LoVo (cell line): Measurements from ENCODE around the gene BRD4.

ENCODE experiments used
- DNase-seq: peaks from one replicate; pipeline ENCODE4 v3.0.0-alpha.2; 2016; ENCODE audit warnings: low spot score

BRD4 gene

DNA sequence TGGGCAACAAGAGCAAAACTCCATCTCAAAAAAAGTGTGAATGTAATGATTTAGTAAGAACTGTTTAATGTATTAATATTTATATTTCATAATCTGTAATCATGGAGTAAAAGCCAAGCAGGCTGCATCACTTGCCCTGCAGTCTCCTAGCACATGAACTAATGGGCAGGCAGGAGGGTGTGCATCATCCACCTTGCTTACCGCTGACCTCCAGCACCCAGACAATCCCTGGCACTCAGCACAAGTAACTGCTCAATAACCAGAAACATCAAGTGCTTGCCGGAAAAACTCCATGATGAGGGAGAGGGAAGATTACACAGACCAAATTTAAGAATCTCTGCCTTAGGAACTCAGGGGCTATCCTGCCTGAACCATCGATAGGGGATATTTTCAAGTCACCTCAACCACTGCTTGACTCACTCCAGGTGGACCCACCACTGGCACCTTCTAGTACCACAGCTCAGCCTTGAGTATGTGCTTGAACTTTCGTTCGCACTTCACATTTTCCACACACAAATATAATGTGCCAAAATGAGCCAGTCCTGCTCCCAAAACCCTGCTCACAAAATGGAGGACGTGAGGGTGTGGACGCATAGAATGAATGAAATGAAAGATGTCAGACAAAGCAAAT, 18.6 kb downstream of the BRD4 start:
- no peak for DNase-seq

DNA sequence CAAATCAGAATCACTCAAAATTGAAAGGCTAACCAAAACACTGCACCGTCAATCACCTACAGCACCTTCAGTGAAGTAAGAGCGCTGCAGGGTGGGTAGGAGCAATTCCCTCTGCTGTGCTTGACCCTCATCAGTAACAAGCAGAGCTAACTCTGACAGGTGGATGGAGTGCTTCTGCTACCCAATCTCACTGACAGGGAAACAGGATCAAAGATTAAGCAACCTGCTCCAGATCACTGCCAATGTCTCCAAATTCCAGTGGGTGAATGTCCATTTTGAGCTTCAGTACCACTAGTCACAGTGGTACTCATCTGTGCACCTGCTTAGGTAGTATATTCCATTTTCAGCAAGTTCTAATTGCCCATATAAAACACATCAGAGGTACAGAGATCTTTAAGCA, 25.2 kb downstream of the BRD4 start:
- DNase-seq: no peak

DNA sequence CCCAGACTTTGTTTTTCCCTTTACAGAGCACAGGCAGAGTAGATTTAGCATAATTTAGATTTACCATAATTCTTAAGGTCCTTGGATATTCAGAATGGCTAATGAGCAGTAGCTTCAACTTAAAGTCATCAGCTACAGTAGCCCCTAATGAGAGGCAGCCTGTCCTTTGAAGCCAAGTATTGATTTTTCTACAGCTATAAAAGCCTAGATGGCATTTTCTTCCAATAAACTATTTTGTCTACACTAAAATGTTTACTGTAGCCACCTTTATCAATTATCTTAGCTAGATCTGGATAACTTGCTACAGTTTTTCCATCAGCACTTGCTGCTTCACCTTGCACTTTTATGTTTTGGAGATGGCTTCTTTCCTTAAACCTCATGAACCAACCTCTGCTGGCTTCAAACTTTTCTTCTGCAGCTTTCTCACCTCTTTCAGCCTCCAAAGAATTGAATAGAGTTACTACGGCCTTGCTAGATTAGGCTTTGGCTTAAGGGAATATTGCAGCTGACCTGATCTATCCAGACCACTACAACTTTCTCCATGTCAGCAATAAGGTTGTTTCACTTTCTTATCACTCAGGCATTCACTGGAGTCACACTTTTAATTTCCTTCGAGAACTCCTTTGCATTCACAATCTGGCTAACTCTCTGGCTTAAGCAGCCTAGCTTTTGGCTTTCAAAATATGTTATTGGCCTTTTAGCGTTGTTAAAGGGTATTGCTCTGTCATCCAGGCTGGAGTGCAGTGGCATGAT, 26.6 kb downstream of the BRD4 start:
- DNase-seq: no peak

DNA sequence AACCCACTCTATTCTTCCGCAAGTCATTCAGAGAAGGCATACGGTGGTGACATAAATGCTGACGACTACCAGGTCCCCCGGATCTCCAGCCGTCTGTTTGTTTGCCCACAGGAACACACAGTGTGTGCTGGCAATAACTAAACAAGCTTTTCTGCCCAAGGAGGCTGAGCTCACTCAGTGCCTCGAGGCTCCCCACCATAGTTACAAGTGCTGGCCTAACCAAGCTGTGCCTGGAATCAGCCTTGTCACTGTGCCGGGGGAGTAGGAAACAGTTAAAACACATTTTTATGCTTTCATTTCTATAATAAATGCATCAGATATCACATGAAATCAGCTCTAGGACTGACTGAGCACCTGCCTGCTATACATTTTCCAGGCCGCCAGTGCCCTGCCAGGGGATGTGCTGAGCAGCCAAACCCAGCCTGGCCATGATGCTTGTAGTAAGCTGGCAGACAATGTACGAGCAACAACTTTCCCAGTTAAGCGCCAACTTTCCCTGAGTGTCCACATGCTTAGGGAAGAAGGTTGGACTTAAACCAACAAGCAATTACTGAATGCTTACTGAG, 28.1 kb downstream of the BRD4 start:
- no peak for DNase-seq

DNA sequence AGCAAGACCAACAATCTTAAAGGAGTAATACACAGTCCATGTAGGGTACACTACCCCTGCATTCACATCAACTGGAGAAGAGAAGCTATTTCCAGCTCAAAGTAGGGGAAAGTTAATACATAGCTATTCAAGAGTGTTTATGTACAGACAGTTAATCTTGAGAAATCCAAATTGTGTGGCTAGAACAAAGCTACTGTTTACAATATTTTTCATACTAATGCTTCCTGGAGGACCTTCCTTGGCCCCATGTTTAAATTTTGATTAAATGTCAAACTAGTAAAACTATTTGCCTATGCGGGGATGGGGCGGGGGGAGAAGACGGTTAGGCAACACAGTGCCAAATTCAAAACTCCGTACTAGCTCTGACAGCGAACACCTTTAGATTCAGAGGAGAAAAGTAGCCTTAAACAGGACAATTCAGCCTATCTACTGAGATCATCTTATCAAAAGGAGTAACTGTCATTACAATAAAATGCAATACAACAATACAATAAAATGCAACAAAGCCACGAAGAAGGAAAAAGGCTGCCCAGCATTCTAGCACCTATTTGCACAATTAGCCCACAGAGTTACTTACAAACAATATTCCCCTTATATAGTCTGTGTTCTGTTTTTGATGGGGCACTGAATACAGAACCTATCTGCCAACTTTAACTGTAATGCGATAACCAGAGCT, 29.1 kb downstream of the BRD4 start:
- no peak for DNase-seq

DNA sequence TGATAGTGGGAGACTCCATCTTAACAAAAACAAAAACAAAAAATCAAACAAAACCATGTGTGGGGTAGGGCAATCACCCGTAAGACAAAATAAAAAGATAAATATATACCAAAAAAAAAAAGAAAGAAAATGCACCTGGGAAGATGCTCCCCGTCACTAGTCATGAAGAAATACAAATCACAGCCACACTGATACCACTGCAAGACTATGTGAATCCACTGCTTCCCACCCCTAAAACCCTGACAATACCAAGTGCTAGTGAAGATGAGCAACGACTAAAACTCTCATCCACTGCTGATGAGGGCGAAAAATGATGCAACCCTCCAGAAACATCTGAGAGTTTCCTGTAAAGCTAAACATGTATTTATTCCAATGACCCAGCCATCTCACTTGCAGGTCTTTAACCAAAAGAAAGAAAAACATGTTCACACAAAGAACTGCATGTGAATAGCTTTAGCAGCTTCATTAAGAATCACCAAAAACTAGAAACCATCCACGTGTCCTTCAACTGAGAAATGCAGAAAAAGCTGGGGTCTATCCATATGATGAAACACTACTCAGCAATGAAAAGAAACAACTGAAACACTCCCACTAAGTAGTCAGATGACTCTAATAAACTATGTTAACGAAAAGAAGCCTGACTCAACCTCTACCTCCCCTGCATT, 31.7 kb downstream of the BRD4 start:
- DNase-seq: no peak

DNA sequence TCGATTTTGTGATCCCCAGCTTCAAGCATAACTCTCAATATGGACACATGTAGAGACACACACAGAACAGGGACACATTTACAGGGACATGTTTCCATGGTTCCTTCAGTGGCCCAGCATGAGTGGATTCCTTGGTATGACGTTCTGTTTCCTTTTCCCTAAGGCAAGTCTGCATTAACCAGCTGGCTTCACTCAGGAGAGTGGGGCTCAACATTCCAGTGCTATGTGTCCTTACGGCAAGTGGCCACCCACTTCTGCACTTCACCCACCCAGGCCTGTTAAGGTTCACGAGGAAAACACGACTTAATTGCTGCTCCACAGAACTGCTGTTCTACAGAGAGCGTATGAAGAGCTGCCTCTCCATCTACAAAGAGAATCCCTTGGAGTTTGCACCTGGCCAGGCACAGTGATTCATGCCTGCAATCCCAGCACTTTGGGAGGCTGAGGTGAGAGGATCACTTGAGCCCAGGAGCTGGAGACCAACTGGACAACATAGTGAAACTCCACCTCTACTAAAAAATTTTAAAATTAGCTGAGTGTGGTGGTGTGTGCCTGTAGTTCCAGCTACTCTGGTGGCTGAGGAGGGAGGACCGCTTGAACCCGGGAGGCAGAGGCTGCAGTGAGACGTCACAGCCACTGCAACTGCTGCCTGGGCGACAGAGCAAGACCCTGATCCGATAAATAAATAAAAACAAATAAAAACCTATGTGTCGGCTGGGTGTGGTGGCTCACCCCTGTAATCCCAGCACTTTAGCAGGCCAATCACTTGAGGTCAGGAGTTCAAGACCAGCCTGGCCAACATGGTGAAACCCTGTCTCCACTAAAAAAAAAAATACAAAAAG, 32.5 kb downstream of the BRD4 start:
- DNase-seq: no peak

DNA sequence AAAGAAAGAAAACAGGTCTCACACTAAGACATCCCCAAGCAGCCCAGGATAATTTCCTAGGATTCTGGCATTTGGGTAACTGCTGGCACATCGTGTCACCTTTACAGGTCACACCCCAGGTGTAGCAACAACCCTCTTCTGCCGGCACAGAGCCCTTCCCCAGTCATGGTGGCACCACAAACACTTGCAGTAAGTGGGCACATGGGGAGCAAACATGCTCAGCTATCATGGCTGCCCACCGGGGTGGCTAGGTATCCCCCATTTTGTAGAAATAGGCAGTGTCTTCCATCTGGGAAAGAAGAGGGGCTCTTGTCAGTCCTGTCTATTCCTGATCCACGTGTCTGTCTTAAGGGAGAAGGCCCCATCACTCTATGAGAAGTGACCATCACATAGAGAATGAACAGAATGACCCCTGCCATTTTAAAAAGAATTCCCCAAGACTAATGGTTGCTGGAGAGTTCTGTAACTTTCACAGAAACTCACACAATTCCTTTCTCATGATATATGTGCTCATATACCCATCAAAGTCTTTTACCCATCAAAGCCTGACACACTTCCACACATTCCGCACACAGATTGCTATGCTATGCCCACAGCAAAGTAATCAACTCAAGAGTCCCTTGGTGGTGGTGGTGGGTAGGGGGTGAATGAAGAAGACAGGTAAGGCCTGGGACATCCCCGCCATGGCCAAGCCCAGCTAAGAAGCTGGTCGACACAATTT, 33.3 kb downstream of the BRD4 start:
- no peak for DNase-seq

DNA sequence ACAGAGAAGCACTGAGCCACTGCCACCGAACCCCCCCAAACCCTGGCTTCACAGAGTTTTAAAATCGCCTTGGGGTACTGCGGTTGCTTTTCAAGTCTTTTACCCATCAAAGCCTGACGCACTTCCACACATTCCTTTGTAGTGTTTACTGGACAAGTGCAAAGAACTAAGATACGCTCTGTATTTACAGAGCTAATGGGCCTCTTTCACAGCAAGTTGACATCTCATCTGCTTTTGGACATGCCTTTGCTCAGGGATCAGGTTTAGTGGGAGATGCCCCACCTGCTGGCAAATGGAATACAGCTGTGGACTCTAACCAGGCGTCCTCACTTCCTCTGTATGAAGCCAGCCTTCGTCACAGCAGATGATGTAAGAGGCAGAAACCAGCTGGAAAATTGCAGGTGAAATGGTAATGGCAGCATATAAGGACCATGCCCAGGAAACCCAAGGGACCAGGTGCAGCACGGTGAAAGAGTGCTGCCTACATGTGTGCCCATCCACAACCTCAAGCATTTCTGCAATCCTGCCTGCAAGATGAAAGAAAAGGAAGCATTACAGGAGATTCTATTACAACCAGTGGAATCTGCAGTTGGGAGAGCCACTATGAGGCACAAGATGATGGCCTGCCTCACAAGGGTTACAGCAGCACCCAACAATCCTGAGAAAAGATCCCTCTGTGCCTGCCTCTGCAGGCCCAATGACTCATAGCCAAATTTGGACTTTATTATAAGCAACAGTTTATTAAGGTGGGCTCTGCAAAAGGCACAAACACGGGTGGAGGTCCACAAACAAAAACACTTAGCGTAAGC, 34.7 kb downstream of the BRD4 start:
- DNase-seq: peak; percentile 46

DNA sequence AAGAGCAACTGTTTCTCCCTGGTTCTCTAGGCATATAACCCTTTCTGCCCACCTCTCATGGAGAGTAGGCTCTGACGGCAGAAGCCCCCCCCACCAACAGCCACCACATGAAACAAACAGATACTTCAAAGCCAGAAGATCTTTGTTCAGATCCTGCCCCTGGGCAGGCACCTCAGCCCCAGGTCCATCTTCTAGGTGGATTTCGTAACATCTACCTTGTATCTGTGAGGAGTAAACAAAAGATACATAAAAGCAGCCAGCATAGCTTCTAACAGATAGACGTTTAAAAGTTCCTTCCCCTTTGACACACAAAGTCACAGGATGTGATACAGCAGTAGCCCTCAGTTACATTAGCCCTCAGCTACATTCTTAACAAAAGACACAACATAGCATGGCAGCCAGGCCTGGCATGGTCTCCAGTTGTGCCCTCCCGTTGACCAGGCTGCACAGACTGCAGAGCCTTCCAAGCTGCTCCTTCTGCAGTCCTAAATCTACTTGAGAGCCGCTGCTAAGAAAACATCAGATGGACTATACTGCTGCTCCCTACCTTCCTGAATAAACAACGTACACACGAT, 35.4 kb downstream of the BRD4 start:
- no peak for DNase-seq

DNA sequence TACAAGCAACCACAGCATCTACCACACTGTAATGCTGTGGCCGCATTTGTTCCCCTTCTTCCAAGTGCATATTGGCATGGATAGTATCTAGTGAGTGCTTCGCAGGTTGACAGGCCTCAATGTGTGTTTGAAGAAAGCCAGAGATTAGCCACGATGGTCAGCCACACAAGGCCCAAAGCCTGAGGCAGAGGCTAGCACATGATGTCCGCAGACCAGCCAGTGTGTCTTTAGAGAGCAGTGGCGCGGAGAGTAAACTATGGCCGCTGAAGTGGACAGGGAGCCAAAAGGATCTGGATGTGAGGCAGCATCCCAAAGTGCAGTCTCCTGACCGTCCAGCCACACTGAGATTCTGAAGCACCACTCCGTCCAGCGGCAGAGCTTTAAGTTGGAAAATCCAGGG, 36.0 kb downstream of the BRD4 start:
- no peak for DNase-seq

DNA sequence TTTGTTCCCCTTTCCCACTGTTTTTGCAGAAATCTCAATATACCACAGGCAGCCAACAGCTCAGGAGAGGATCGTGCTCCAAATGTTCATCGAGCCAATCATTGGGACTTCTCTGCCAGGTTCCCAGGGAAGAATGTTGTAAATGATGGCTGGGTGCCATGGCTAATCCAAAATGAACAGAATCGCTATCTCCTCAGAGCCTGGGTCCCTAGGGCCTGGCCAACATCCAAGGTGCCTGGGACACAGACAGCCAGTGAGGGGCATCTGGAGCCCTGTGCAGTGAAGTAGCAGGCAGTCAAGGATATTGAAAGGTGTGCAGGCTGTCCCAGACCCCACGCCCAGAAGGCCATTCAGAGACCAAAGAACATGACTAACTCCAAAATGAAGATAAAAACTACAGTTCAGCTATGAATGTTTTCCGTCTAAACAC, 37.8 kb downstream of the BRD4 start:
- no peak for DNase-seq

DNA sequence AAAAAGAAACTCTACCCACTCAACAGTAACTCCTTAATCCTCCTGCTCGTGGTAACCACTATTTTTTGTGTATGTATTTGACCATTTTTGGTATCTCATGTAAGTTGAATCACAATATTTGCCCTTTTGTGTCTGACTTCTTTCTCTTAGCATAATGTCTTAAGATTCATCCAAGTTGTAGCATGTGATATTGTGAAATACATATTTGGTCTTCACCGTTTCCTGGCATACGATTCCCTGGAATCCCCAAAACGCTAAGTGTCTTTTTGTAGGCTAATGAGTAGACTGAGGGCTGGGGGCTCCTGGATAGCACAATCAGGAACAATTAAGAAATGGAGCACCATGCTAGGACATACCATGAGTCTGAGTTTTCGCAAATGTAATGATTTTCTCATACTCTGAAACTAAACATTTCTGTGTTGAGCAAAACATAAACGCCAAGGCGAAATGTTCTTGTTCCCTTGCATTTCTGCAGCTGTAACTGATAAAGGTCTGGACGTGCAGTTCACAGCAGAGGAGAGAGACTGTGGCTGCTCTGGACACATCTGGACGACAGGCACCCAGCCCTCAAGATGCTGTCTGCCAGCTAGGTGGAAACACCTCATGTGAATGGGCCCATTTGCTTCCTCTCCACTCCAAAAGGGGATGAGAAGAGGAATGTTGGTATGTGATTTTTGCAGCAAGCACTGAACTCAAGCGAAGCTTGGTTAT, 38.4 kb downstream of the BRD4 start:
- no peak for DNase-seq

DNA sequence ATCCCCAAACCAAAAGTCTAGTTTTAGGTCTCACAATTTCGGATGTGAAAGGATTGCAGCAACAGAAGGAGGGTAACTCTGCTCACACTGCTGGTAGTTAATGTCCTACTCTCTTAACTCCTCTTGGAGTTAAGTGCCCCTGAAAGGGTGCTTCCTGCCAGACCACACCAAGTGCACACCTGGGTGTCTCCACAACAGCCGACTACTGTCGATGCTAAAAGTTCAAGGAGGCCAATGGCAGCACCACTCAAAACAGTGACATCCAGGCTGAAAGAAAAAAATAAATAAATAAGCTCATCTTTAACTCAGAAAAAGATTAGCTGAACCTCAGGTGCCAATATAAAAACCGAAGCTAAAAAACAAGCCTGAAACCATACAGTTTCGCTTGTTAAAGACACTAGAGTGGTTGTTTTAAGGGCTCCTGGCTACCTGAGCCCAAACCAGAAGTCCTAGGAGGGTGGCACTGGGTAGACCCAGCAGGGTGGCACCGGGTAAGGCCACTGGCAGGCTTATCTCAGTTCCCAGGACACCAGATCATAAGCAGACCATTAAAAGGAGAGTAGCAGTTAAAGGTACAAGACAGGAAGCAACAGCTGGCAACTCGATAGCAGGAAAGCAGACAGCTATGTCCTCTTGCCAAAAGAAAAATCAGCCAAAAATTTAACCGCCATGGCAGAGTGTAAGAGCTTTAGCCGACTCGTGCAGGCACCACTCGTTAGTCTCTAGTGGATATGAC, 39.3 kb downstream of the BRD4 start:
- DNase-seq: no peak

DNA sequence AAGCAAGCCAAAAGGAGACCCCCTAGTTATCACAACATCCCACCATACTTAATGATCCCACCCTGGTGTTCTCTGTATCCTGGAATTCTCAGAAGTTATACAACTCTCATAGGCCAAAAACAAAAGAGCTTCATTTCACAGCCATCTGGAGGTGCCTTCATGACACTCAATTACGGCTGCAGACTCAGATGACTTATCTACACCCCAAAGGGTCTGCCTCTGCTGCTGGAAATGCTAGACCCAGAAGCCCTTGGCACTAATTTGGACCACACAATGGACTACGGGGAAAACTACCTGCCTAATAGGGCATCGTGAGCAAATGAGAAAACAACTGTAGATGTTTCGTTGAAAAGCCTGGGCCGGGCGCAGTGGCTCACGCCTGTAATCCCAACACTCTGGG, 40.2 kb downstream of the BRD4 start:
- no peak for DNase-seq

DNA sequence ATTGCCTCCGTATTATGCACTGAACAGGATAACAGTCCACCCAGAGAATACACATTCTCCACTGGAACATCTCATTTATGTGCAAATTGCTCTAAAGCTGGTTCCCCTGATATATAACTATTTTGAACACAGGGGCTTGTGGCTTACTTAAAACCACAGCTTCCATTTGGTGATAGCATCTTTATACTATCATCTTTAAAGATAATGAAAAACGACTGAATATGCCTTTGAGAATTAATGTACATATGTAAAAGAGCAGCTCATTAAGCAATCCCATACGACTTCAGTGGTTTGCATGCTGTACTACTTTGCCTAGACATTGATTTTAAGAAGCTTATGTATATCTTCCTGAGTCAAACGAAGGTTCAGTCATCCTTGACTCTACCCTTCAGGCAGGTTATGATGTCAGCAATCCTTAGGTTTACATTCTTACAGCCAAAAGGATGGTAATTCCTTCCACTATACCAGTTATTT, 40.8 kb downstream of the BRD4 start:
- no peak for DNase-seq

DNA sequence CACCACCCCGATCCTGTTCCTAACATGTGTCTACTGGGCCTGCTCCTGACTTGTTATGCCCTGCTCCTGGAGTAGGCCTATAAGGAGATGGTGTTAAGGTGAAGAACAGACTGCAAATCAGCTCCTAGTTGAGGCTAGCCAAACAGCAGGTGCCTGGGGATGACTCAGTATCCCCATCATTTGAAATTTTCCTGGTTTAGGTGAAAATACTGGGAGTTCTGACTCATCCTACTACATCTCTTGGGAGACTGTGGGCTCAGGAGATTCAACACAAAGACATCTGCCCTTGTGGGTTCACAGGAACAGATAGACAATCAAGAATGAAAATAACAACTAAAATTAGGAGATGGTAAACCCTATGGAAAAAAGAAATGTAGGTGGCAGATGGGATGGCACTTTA, 41.2 kb downstream of the BRD4 start:
- DNase-seq: no peak

DNA sequence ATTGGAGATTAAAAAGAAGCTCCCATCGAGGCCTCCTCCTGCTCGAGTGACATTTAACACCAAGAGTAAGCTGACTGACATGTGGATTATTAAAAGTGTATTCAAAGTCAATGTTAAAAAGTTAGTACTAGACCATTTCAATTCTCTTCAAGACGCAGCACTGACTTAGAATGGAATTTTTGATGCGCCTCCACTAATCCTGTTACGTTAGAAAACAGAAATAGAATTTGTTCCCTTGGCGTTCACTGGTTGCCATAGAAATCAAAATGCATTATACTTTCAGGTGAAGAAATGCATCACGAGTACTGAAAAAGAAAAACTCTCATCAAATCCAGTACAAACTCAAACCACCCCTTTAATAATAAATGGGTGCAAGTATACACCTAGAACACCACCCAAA, 42.2 kb downstream of the BRD4 start:
- DNase-seq: no peak
